Measurements from ENCODE around the gene AFAP1L1.

- TF ChIP-seq ISL1 (CRISPR knock-in tag; IDR thresholded peaks at IDR 0.05) (no peak), SNAI2 (CRISPR knock-in tag; IDR thresholded peaks at IDR 0.05) (no peak), ZFP30 (CRISPR knock-in tag; IDR thresholded peaks at IDR 0.05) (no peak), ZNF8 (CRISPR knock-in tag; IDR thresholded peaks at IDR 0.05) (no peak), BACH2 (CRISPR knock-in tag; IDR thresholded peaks at IDR 0.05; ENCODE audit: borderline replicate concordance) (no peak), RARB (CRISPR knock-in tag; IDR thresholded peaks at IDR 0.05) (no peak), ESRRG (CRISPR knock-in tag; IDR thresholded peaks at IDR 0.05) (no peak), ZFP3 (CRISPR knock-in tag; IDR thresholded peaks at IDR 0.05) (no peak), CREB5 (CRISPR knock-in tag; IDR thresholded peaks at IDR 0.05; ENCODE audit: low read depth) (no peak), PATZ1 (CRISPR knock-in tag; IDR thresholded peaks at IDR 0.05; ENCODE audit: borderline replicate concordance) (no peak)
- TF ChIP-seq, protein P1, sequence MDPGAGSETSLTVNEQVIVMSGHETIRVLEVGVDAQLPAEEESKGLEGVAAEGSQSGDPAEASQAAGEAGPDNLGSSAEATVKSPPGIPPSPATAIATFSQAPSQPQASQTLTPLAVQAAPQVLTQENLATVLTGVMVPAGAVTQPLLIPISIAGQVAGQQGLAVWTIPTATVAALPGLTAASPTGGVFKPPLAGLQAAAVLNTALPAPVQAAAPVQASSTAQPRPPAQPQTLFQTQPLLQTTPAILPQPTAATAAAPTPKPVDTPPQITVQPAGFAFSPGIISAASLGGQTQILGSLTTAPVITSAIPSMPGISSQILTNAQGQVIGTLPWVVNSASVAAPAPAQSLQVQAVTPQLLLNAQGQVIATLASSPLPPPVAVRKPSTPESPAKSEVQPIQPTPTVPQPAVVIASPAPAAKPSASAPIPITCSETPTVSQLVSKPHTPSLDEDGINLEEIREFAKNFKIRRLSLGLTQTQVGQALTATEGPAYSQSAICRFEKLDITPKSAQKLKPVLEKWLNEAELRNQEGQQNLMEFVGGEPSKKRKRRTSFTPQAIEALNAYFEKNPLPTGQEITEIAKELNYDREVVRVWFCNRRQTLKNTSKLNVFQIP (CRISPR knock-in tag; IDR thresholded peaks at IDR 0.05; ENCODE audit: borderline replicate concordance, low read depth) = no peak
These were observed 105.2 kb downstream of the AFAP1L1 start for GRCh38 chr5:149376711-149377447.
